Measurements from ENCODE around the gene PPP1R9B.
A peak's percentile ranks its signal among the peaks of the same experiment; 100 is the strongest.

PPP1R9B gene

GRCh38 chr17:50177476-50177875 lies 27.0 kb upstream of the PPP1R9B start:
- TF ChIP-seq CTCF (IDR thresholded peaks at IDR 0.05; ENCODE audit: low read length, missing control alignments), result no peak
- H3K4me3 ChIP-seq (replicated peaks; ENCODE audit: low read depth, low read length), result no peak overlapping the region
- DNase-seq (ENCODE audit: low read depth), result no peak

- TF ChIP-seq CTCF (IDR thresholded peaks at IDR 0.05; ENCODE audit: low read length, missing control alignments), result no peak
- DNase-seq (ENCODE audit: low read depth), result no peak
Measured at GRCh38 chr17:50176559-50177357, 26.3 kb upstream of the PPP1R9B start.

GRCh38 chr17:50175035-50175807 lies 24.7 kb upstream of the PPP1R9B start:
- no peak for TF ChIP-seq CTCF (IDR thresholded peaks at IDR 0.05; ENCODE audit: low read length, missing control alignments)
- no peak for DNase-seq (ENCODE audit: low read depth)
- H3K4me3 ChIP-seq (replicated peaks; ENCODE audit: low read depth, low read length), result no peak overlapping the region

More at GRCh38 chr17:50176559-50177357, 26.3 kb upstream of the PPP1R9B start:
- H3K4me3 ChIP-seq (replicated peaks; ENCODE audit: low read depth, low read length), result no peak overlapping the region

- H3K4me3 ChIP-seq (replicated peaks; ENCODE audit: low read depth, low read length), result no peak overlapping the region
- DNase-seq (ENCODE audit: low read depth), result no peak
- TF ChIP-seq CTCF (IDR thresholded peaks at IDR 0.05; ENCODE audit: low read length, missing control alignments), result no peak
Measured at GRCh38 chr17:50174444-50174843, 24.0 kb upstream of the PPP1R9B start.

GRCh38 chr17:50173335-50173941 lies 23.0 kb upstream of the PPP1R9B start:
- DNase-seq (ENCODE audit: low read depth), result peak; percentile 85
- TF ChIP-seq CTCF (IDR thresholded peaks at IDR 0.05; ENCODE audit: low read length, missing control alignments), result no peak
- no peak overlapping the region for H3K4me3 ChIP-seq (replicated peaks; ENCODE audit: low read depth, low read length)

GRCh38 chr17:50172936-50173334 lies 22.5 kb upstream of the PPP1R9B start:
- no peak for TF ChIP-seq CTCF (IDR thresholded peaks at IDR 0.05; ENCODE audit: low read length, missing control alignments)
- DNase-seq (ENCODE audit: low read depth), result no peak
- no peak overlapping the region for H3K4me3 ChIP-seq (replicated peaks; ENCODE audit: low read depth, low read length)
